GM23338 (cell line): ENCODE results near the gene MAPK8. TPM values are rescaled to one million over a fixed set of nuclear protein-coding genes. Genes with fewer than 3 reads are reported as not detected.

Experiments
- ATAC-seq: fragments of 200-7000 bp; cut with Tn5 transposase; 3 replicates; pipeline ENCODE4 v1.9.1; 2020
- DNase-seq: peaks from one replicate; pipeline ENCODE4 v3.0.0-alpha.2; 2015; ENCODE audit warnings: low spot score
- H2AFZ ChIP-seq: fragments of 200-600 bp; sonication (generic); 2 replicates; pipeline ENCODE4 v1.8.0; 2016; ENCODE audit warnings: antibody characterized with exemption, mild to moderate bottlenecking, moderate library complexity
- H3F3A ChIP-seq: fragments of 200-600 bp; sonication (generic); replicated peaks from 2 replicates; pipeline ENCODE4 v1.8.0; 2017; ENCODE audit warnings: antibody characterized with exemption, mixed run types, low read depth
- H3K27ac ChIP-seq: fragments of 200-600 bp; sonication (generic); 2 replicates; pipeline ENCODE4 v1.6.1; 2016; ENCODE audit warnings: low read depth
- H3K27me3 ChIP-seq: fragments of 200-600 bp; sonication (generic); 2 replicates; pipeline ENCODE4 v1.8.0; 2016; ENCODE audit warnings: mild to moderate bottlenecking, mixed run types, moderate library complexity; ENCODE audit not compliant: insufficient read depth
- H3K36me3 ChIP-seq: fragments of 200-600 bp; sonication (generic); 2 replicates; pipeline ENCODE4 v1.8.0; 2016; ENCODE audit warnings: mild to moderate bottlenecking; ENCODE audit not compliant: insufficient read depth
- H3K4me1 ChIP-seq: fragments of 200-600 bp; sonication (generic); 2 replicates; pipeline ENCODE4 v1.8.0; 2016; ENCODE audit warnings: mild to moderate bottlenecking, moderate library complexity; ENCODE audit not compliant: insufficient read depth
- H3K4me2 ChIP-seq: fragments of 200-600 bp; sonication (generic); 2 replicates; pipeline ENCODE4 v1.7.1; 2017; ENCODE audit warnings: mixed run types
- H3K4me3 ChIP-seq: fragments of 200-600 bp; sonication (generic); 2 replicates; pipeline ENCODE4 v1.6.1; 2016; ENCODE audit warnings: mixed run types
- H3K79me2 ChIP-seq: fragments of 200-600 bp; sonication (generic); replicated peaks from 2 replicates; pipeline ENCODE4 v1.8.0; 2017; ENCODE audit warnings: mild to moderate bottlenecking; ENCODE audit not compliant: insufficient read depth
- H3K9me2 ChIP-seq: fragments of 200-600 bp; sonication (generic); 2 replicates; pipeline ENCODE4 v1.8.0; 2017; ENCODE audit not compliant: insufficient read depth
- H4K20me1 ChIP-seq: fragments of 200-600 bp; sonication (generic); replicated peaks from 2 replicates; pipeline ENCODE4 v1.8.0; 2017; ENCODE audit warnings: mild to moderate bottlenecking; ENCODE audit not compliant: insufficient read depth
- H3K27ac Mint-ChIP-seq: 2 replicates; pipeline ENCODE4 v1.8.0; 2020; ENCODE audit warnings: inconsistent platforms, mild to moderate bottlenecking, moderate library complexity, mixed read lengths
- H3K27me3 Mint-ChIP-seq: 3 replicates; pipeline ENCODE4 v1.8.0; 2022; ENCODE audit warnings: low read depth, mild to moderate bottlenecking, moderate library complexity, mixed read lengths, inconsistent platforms; ENCODE audit not compliant: insufficient read depth, poor library complexity
- H3K36me3 Mint-ChIP-seq: 3 replicates; pipeline ENCODE4 v1.8.0; 2021; ENCODE audit warnings: low read depth, mild to moderate bottlenecking, inconsistent platforms, moderate library complexity, mixed read lengths
- H3K4me1 Mint-ChIP-seq: 3 replicates; pipeline ENCODE4 v1.8.0; 2020; ENCODE audit warnings: mild to moderate bottlenecking, inconsistent platforms, mixed read lengths
- H3K4me3 Mint-ChIP-seq: 3 replicates; pipeline ENCODE4 v1.8.0; 2021; ENCODE audit warnings: moderate library complexity, mild to moderate bottlenecking, inconsistent platforms, mixed read lengths
- H3K9me3 Mint-ChIP-seq: 3 replicates; pipeline ENCODE4 v1.8.0; 2020; ENCODE audit warnings: moderate library complexity, mild to moderate bottlenecking, inconsistent platforms, mixed read lengths
- CREB1 ChIP-seq: fragments of 250-450 bp; sonication (Bioruptor Pico); IDR thresholded peaks from 2 replicates; pipeline ENCODE4 v1.5.0; 2020; ENCODE audit warnings: low read depth, mild to moderate bottlenecking, moderate library complexity
- CTCF ChIP-seq, 2 experiments: fragments of 200-600 bp in 1 of 2; sonication (generic) in 1 of 2; conservative IDR thresholded peaks; 2 replicates each; pipeline versions ENCODE4 v1.5.1 to v1.6.1; 2016 to 2017; ENCODE audit warnings: antibody characterized with exemption in 2 of 2, low read depth in 2 of 2, mild to moderate bottlenecking in 2 of 2, moderate library complexity in 1 of 2
- ETS1 ChIP-seq: IDR thresholded peaks from 2 replicates; pipeline ENCODE4 v1.6.1; 2016; ENCODE audit warnings: antibody characterized with exemption
- EZH2 ChIP-seq: fragments of 200-600 bp; sonication (generic); IDR thresholded peaks from one replicate; pipeline ENCODE4 v1.8.0; 2017; ENCODE audit warnings: antibody characterized with exemption, mild to moderate bottlenecking, low read depth; ENCODE audit not compliant: unreplicated experiment
- EZH2phosphoT487 ChIP-seq: fragments of 200-600 bp; sonication (generic); IDR thresholded peaks from one replicate; pipeline ENCODE4 v1.8.1; 2018; ENCODE audit warnings: antibody characterized with exemption; ENCODE audit not compliant: unreplicated experiment
- JUNB ChIP-seq: IDR thresholded peaks from one replicate; pipeline ENCODE4 v1.6.1; 2016; ENCODE audit warnings: antibody characterized with exemption; ENCODE audit not compliant: unreplicated experiment
- NANOG ChIP-seq: IDR thresholded peaks from 2 replicates; pipeline ENCODE4 v1.6.1; 2016; ENCODE audit warnings: antibody characterized with exemption, borderline replicate concordance
- POLR2AphosphoS5 ChIP-seq: IDR thresholded peaks from 2 replicates; pipeline ENCODE4 v1.6.1; 2016; ENCODE audit warnings: antibody characterized with exemption, low read depth
- REST ChIP-seq: IDR thresholded peaks from one replicate; pipeline ENCODE4 v1.6.1; 2018; ENCODE audit warnings: antibody characterized with exemption; ENCODE audit not compliant: unreplicated experiment
- STAT1 ChIP-seq: IDR thresholded peaks from one replicate; pipeline ENCODE4 v1.6.1; 2016; ENCODE audit warnings: antibody characterized with exemption; ENCODE audit not compliant: unreplicated experiment
- ZNF114 ChIP-seq: fragments of 250-450 bp; sonication (Bioruptor Pico); IDR thresholded peaks from 2 replicates; pipeline ENCODE4 v1.5.0; 2020; ENCODE audit warnings: mild to moderate bottlenecking, moderate library complexity
- ZNF331 ChIP-seq: fragments of 250-450 bp; sonication (Bioruptor Pico); IDR thresholded peaks from 2 replicates; pipeline ENCODE4 v1.5.0; 2020; ENCODE audit warnings: low read depth, mild to moderate bottlenecking, moderate library complexity
- ZNF462 ChIP-seq: fragments of 250-450 bp; sonication (Bioruptor Pico); IDR thresholded peaks from 2 replicates; pipeline ENCODE4 v1.5.0; 2020; ENCODE audit warnings: mild to moderate bottlenecking, moderate library complexity
- polyA plus RNA-seq: library from polyadenylated mRNA; unstranded; fragments of >200 nt; fragmentation: Nextera tagmentation; extraction: Ambion mirVana; gene quantifications from 2 replicates; pipeline ENCODE4 v1.2.1, GENCODE V29; 2016
- total RNA-seq: library from RNA; depleted of rRNA; stranded (reverse); fragments of >200 nt; shearing (Covaris generic); gene quantifications from 2 replicates; pipeline ENCODE4 v1.2.3, GENCODE V29; 2014

MAPK8 gene
- total and polyA plus RNA-seq, 2 experiments from 2014 or later = 52.4 to 73.6 TPM

DNA sequence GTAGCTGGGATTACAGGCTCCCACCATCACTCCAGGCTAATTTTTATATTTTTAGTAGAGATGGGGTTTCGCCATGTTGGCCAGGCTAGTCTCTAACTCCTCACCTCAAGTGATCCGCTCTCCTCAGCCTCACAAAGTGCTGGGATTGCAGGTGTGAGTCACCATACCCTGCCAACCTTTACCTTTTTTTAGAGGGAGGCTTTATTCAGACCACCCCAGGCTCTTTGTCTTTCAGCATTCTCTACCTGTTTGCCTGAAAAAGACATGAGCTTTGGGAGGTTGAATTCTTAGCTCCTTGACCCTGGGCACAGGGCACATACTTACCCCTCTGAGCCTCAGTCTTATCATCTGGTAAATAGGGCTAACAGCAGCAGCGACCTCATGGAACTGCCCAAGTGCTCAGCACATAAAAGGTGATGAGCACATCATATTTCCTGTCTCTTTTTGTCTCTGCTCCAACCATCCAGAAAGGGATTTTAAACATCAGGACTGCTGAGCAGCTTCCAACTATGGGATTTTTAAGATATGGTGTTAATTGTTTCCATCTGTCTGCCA lies 49.0 kb upstream of the MAPK8 start:
- TF ChIP-seq POLR2AphosphoS5 (no peak), NANOG (no peak), REST (no peak), EZH2phosphoT487 (no peak), ZNF331 (no peak), JUNB (no peak), CTCF (conservative IDR thresholded peaks at IDR 0.05; ENCODE audit: low read depth in 2 of 2) (no peak), EZH2 (no peak), CREB1 (CRISPR knock-in tag) (no peak), STAT1 (no peak), ZNF462 (CRISPR knock-in tag) (no peak), ZNF114 (CRISPR knock-in tag) (no peak), ETS1 (no peak)
- H3K27me3 Mint-ChIP-seq = peaks cover 1% of the 10 kb centered on the region
- peak; percentile 58 for ATAC-seq
- no peak overlapping the region for H3K4me2 ChIP-seq
- H3K4me1 ChIP-seq = no peaks in the 10 kb centered on the region
- no peaks in the 10 kb centered on the region for H3K9me2 ChIP-seq
- H3K9me3 Mint-ChIP-seq = no peaks in the 10 kb centered on the region
- no peak overlapping the region for H2AFZ ChIP-seq
- no peak overlapping the region for H3K4me3 Mint-ChIP-seq
- no peak overlapping the region for H3K27ac ChIP-seq
- no peaks in the 10 kb centered on the region for H3K36me3 ChIP-seq
- H3K79me2 ChIP-seq = no peaks in the 10 kb centered on the region
- no peaks in the 10 kb centered on the region for H3K36me3 Mint-ChIP-seq
- DNase-seq = no peak
- no peaks in the 10 kb centered on the region for H4K20me1 ChIP-seq
- H3K27ac Mint-ChIP-seq = no peak overlapping the region
- H3F3A ChIP-seq = no peaks in the 10 kb centered on the region
- H3K4me3 ChIP-seq = no peak overlapping the region
- H3K4me1 Mint-ChIP-seq = peaks cover 10% of the 10 kb centered on the region; the same call in 2 of the 3 replicates
- no peaks in the 10 kb centered on the region for H3K27me3 ChIP-seq
